ENCODE data around the gene DAB1.

Gene DAB1

GRCh38 chr1:57146100-57146499, 277.8 kb downstream of the DAB1 start:
- DNase-seq = no peak

DNA sequence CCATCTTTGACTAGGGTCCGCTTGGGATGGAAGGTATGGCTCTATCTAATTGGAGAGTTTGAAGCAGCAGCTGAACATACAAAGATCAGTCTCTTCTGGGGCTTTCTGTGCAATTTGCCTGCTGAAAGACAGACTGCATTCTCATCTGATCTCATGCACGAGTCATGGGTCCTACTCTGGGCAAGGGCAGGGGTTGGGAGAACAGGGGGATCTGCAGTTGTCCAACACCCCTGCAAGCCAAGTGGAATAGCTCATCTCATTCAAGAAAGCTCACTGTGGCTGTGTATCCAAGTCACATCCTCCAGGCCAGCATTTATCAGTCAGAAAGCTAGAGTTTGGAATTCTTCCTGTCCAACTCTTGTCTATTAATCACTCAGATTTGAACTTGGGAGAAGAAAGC, 280.9 kb downstream of the DAB1 start:
- no peak for DNase-seq

GRCh38 chr1:57142169-57142568, 281.7 kb downstream of the DAB1 start:
- DNase-seq = no peak

- no peak for DNase-seq
Observed at GRCh38 chr1:57138432-57139078, 285.3 kb downstream of the DAB1 start.

DNA sequence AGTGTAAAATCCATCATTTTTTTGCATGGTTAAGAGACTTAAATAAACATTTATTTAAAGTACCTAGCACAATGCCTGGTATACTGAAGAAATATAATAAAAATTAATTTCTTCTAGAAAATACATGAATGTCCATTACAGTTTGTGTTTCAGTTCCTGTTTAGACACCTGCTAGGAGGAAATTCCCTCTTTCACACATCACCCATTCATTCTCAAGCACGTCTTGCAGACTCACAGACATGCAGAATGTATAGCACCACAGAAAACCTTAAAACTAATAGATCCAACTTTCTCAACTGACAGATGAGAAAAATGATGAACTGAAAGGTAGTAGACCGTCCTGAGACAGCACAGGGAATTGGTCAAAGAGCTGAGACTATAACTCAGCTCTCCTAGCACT, 285.9 kb downstream of the DAB1 start:
- DNase-seq = no peak

- DNase-seq = no peak
Observed at GRCh38 chr1:57134803-57135202, 289.1 kb downstream of the DAB1 start.

DNA sequence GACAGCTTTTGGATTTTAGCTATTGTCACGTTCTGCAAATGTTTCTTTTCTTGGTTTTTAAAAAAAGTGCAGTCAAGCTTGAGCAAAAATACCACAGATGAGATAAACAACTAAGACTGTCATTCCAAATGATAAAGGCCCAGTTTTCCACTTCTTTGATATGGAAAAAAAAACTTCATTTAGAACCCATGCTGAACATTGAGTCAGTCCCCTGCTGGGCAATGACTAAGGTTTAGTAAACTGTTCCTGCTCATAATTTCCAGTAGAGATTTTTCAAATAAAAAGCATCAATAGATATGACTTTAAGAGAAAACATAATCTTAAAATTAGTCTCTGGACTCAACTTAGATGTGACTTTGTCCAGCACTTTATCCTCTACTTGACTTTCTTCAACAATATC, 290.2 kb downstream of the DAB1 start:
- no peak for DNase-seq

DNA sequence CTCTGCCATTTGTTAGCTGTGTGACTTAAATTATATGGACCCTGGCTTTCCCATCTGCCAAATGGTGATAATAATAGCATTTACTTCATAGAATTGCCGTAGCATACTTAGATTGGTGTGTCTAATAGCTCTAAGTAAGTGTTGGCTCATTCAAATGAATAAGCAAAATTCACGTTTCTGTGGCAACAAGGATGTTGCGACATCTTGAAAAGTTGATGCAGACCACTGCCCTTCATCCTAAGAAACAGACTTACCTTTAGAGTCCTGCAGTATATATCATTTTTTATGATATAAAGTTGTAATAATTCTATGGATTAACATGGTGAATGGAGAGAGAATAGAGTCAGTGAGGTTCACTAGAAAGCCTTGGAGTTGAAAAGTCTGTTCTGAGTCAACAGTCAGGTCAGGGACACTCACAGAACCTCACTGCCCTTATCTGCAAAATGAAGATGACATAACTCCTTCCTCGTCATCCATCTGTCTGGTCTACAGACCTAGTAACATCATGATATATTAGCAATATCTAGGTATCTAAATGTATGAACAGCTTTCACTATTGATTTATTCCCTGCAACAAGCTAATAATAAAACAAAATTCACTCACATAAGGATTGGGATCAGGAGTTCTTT, 290.8 kb downstream of the DAB1 start:
- DNase-seq = no peak

GRCh38 chr1:57131701-57132394, 292.0 kb downstream of the DAB1 start:
- no peak for DNase-seq

GRCh38 chr1:57131257-57131656, 292.6 kb downstream of the DAB1 start:
- no peak for DNase-seq

- DNase-seq = no peak
Observed at GRCh38 chr1:57129865-57130264, 294.0 kb downstream of the DAB1 start.

DNA sequence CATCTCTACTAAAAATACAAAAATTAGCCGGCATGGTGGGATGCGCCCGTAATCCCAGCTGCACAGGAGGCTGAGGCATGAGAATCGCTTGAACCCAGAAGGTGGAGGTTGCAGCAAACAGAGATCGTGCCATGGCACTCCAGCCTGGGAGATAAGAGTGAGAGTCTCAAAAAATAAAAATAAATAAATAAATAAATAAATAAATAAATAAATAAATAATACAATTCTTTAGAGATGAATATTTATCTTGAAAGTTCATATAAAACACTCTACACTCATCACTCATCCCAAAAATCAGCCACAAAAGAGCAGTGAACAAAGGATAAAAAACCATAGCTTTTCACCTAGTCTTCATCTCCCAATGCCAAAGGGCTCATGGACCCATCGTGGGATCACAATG, 295.9 kb downstream of the DAB1 start:
- no peak for DNase-seq

- DNase-seq = no peak
Observed at GRCh38 chr1:57124768-57125446, 299.0 kb downstream of the DAB1 start.

DNA sequence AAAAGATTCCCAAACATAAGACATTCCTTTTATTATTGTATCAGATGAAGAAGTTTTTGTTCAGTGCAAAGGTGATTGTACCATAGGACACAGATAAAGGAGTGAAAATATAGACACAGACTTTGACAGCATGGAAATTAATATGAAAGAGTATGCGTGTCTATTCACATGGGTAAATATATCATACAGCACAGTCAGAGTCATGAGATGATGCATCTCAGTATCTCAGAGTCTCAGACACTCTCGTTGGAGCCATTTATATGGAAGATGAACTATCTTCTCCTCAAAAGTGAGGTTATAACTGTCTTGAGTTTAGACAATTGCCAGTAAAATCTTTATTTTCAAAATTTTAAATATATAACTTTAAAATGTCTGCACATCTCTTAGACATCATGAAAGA, 299.7 kb downstream of the DAB1 start:
- no peak for DNase-seq

DNA sequence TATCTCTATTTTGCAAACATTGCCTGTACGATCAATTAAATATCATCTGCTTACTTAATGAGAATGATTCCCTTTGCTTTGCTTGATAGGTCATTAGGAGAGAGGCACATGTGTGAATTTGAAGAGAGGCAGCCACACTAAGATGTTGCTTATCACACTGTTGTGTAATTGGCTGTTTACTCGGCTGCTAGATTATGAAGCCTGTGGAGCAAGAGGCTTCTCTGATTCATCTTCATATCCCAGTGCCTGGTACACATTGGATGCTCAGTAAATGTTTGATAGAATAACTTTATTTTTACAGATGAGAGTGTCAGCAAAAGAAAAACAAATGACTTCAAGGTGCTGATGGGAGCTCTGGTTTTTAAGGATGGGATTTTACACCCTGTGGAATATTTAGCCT, 301.8 kb downstream of the DAB1 start:
- no peak for DNase-seq

DNA sequence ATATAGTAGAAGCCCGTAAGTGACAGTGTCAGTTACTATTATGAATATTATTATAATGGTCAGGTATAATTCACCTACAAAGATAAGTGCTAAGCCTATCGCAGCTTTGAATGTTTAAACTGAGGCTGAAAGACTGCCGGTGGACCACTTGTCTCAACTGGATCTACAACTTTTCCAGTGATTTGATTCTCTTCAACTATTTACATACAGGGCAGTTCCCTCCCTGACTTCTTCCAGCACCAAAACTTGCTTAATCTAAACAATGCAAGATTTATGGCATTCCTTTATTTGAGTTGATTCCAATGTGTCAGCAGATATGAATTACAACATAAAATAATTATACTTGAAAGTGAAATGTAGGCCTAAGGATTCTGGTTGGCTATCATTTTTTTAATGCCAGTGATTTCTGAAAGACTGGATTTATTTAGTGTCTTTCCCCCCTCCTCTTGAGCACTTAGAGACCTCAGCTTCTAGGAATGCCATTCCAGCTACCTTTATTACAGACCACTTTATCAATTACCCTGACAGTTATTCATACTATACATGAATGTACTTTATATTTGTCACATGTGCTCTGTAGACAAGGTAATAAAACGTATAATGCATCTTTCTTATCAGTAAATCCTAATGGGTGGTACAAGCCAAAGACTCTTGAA, 304.8 kb downstream of the DAB1 start:
- no peak for DNase-seq

GRCh38 chr1:57117753-57118152, 306.1 kb downstream of the DAB1 start:
- no peak for DNase-seq

DNA sequence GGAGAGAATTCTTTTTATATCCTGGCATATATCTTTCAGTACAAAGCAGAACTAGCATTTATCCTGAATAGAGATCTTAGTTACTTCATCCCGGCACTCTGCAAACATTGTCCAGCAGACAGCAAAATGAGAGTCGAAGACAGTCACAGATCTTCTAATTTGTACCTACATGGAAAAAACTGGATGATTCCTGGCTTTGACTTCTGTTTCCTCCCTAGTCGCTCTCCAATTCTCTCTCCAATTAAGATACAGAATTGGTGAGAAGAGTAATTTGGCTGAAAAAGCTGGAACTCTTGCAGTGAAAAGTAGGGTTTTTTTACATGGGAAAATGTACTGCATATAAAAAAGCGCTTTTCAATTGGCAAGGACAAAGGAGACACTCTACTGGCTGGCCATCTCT, 307.0 kb downstream of the DAB1 start:
- DNase-seq = no peak

DNA sequence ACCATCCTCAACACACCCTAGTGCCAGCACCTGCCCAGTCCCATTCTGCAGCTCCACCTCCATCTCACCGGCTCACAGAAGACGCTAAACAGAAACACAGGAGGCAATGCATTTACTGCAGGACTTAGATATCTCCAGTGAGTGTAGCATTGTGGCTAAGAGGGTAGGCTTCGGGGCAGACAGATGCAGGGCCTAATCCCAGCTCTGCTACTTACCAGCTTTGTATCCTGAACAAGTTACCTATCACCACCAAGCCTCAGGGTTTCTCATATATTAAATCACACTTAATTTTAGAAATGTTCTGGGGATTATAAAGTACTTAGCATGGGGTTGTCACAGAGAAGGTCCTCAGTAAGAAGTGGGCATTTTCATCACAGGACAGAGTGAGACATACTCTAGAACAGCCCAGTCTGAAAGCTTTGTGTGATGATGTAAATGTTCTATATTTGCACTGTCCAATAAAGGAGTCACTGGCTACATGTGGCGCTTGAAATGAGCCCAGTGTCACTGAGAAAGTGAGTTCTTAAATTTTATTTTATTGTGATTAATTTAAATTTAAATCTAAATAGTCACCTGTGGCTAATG, 308.7 kb downstream of the DAB1 start:
- no peak for DNase-seq

- DNase-seq = no peak
Observed at GRCh38 chr1:57112148-57112547, 311.7 kb downstream of the DAB1 start.

DNA sequence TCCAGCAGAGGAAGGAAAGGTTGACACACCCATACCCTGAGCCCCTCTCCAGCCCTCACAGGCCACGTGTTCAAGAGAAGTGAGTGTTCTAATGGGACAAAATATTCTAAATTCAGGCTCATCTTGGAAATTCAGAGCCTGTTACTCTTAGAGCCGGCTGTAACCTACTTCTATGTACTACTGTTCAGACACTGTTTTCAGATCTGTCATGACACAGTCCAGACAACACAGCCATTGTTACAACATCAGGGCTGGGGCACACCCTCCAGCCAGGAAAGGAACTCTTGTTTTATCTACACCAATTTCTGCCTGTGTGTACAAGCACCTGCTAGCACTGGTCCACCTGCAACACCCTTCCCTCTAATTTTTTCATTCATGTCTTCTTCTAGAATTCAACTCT, 312.7 kb downstream of the DAB1 start:
- no peak for DNase-seq

DNA sequence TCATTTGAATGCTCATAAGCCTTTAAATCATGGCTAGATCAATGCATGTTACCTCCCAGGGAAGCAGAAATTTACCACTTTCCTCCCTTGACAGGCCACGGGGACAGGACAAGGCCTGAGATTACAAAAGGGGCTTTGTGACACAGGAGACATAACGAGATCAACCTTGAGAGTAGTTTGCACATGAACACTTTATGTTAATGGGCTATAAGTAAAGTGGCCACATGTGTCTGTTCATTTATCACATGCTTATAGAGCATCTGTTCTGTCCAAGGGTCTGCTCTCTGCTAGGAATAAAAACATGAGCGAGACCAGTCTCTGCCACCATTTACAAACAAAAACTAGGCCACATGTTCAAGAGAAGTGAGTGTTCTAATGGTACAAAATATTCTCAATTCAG, 314.0 kb downstream of the DAB1 start:
- no peak for DNase-seq

DNA sequence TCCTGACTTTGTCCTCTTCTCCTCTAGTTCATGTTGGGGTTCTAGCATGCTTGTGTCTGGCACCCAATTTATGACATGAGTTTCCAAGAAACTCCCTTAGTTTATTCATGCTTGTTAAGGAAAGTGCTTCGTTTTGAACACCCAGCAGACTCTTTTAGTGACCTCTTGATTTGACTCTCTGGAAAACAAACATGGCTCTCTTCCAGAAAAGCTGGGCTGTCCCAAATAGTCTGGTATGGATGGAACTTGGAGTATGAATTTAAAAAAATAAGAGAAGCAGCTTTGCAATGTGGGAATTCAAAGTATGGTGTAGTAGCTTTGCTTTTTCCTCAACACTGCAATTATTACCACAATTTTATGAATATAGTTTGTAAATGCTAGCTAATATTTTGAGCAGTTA, 314.6 kb downstream of the DAB1 start:
- DNase-seq = no peak

Data from hematopoietic multipotent progenitor cell treated with erythropoietin and hydrocortisone succinate and interleukin-3 and kit ligand, for 6 days (in vitro differentiated cells).